ENCODE results near the gene SCARB1.

SCARB1 gene

DNA sequence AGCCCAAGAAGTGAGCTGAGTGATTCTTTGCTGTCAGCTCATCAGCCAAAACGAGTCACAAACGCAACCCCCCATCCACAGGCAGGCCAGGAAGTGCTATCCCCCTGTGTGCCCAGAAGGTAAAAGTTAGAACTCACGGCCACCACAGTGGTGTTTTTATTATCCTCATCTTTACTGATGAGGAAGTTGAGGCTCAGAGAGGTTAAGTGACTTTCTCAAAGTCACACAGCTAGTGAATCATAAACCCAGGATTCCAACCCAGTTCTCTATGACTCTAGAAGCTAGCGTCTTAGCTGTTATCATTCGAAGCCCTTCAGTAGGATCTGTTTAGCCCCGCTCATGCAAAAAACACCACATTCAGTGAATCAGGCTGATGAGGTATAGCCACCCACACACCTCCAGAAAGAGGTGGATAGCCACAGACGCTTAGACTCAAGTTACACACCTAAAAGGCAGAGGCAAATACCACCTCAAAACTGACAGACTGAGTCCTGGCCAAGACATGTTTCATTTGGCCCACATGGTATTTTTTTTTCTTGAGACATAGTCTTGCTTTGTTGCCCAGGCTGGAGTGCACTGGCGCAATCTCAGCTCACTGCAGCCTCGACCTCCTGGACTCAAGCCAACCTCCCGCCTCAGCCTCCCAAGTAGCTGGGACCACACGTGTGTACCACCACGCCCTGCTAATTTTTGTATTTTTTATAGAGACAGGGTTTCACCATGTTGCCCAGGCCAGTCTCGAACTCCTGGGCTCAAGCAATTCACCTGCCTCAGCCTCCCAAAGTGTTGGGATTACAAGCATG lies 100.7 kb downstream of the SCARB1 start:
- no peak for DNase-seq (ENCODE audit: low read depth in 2 of 3, low spot score in 2 of 3)

DNA sequence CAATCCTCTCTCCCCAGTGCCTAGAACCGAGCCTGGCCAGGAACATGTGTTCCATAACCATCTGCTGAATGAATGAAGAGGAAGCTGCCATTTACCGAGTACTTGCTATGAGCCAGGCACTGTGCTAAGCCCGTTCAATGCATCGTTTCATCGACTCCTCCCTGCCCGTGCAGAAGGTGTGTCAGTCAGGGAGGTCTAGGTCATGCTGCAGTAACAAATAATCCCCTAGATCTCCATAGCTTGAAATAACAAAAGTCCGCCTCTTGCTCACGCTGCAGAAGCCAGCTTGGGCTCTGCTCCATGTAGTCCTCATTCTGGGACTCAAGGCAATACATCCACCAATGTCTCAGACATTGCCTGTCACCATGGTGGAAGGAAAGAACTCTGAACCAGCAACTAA lies 101.3 kb downstream of the SCARB1 start:
- DNase-seq (ENCODE audit: low read depth in 2 of 3, low spot score in 2 of 3): no peak

DNA sequence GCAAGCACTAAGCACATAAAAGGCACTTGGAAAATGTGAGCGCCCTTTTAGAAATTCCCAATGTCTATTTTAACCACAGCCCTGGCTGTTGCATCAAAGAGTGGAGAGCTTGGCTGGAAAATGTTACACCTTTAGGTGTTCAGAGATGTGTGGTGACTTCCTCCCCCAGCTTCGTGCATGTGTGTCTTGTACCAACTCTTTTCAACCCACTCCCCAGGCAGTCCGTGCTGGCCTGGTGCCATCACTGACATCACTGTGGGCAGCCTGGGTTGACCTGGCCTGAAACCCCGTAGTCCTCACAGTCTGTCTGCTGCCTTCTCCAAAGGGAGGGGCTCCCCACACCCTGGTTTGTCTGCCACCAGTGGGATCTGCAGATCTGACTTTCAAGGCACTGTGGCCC lies 101.8 kb downstream of the SCARB1 start:
- DNase-seq (ENCODE audit: low read depth in 2 of 3, low spot score in 2 of 3): peak; percentile 32 to 48 (median 47)

DNA sequence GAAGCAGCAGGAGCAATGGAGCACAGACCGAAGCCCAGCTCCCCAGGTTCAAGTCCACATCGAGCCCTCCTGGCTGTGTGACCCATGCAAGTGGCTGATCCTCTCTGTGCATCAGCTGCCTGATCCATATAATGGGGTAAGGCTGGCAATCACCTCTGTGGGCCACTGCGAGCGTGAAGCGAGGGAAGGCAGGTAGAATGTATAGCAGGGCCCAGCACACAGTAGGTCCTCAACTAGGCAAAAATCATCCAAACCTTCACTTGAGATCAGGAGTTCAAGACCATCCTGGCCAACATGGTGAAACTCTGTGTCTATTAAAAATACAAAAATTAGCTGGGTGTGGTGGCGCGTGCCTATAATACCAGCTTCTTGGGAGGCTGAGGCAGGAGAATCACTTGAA lies 102.6 kb downstream of the SCARB1 start:
- DNase-seq (ENCODE audit: low read depth in 2 of 3, low spot score in 2 of 3): no peak

DNA sequence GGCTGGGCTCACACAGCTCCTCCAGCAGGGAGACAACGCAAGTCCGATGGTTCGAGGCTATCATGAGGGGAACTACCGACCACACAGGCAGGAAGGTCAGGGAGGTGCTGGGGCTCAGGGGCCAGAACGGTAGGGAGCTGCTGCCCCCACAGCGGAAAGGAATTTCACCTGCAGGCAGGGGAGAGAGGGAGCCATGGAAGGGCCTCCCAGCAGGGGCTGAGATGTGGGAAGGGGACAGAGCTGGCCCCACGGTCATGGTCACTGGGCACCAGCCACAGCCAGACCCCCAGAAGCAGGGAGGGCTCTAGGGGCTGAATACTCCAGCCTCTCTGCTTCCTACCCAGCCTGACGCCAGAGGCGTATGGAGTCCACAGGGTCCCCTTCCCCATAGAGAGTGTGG lies 103.1 kb downstream of the SCARB1 start:
- DNase-seq (ENCODE audit: low read depth in 2 of 3, low spot score in 2 of 3): no peak

DNA sequence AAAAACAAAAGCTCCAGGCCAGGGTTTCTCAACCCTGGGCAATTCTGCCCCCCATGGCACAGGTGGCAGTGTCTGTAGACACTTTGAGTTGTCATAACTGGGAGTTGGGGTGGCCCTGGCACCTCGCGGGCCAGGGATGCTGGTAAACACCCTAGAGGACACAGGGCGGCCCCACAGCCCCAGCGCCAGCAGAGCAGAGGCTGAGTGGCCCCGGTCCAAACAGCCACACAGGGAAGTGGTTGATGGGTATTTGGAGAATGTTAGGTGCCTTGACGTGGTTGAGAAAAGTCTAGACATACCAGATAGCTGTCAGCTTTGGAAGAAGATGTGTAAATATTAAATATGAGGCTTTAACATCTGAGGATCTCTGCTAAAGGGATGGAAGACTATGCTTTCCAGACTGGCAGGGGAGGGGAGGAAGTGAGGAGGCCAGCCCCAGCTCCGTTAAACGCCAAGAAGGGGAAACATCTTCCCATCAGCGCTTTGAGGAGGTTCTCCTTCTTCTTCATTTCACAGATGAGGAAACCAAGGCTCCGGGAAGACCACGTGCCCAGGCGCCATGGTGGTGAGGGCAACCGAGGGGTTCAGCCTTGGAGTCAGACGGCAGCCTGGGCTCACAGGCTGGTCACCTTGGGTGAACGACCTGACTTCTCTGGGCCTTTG lies 103.7 kb downstream of the SCARB1 start:
- DNase-seq (ENCODE audit: low read depth in 2 of 3, low spot score in 2 of 3): no peak

DNA sequence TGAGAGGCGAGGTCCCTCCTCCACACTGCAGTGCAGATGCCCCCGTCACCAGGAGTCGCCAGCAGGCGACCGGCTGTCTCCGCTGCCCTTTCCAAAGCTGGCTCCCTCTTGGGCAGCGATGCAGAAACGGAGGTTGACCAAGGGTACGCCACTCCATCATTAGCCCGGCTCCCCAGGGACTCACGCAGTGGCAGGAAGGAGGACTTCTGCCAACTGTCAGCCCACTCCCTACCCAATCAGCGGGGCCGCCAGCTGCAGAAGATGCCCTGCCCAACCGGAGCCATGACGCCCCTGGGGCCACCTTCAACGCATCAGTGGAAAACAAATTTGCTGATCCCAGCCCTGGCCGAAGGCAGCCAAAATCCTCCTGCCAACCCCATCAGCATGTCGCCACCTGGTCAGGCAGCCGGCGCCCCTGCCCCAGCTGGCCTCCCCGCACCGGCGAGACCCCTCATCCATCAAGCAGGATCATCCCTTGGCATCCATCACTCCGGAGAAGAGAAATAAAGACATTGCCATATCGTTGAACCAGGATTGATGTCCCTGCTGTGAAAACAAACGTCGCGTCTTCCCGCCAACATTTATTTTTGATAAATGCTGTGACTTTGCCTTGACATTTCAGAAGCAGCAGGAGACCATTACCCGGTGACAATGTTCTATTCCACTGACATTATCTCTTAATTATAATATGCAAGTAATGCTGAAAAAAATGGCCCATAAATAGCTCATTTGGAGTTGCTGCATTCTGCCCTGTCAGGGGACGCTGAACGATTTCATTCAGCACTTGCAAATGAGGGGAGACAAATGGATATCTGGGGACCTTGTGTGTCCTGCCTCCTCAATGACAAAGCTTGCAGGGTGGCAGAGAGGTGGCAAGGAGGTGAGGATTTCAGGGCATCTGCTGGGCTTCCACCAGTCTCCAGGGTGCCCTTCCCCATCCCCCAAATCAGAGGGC lies 105.1 kb downstream of the SCARB1 start:
- DNase-seq (ENCODE audit: low read depth in 2 of 3, low spot score in 2 of 3): no peak

- no peak for DNase-seq (ENCODE audit: low read depth in 2 of 3, low spot score in 2 of 3)
These were observed 106.3 kb downstream of the SCARB1 start for GRCh38 chr12:124757329-124757728.

DNA sequence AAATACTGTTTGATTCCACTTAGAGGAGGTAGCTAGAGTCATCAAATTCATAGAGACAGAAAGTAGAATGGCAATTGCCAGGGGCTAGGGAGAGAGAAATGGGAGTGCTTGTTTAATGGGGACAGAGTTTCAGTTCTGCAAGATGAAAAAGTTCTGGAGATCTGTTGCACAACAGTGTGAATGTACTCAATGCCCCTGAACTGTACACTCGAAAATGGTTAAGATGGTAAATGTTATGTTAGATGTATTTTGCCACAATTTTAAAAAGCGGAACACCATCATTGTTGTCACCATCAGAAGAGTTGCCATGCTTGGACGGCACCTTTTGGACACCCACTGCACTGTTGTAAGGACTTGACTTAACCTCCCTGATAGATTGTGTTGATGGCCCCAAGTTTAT lies 106.9 kb downstream of the SCARB1 start:
- no peak for DNase-seq (ENCODE audit: low read depth in 2 of 3, low spot score in 2 of 3)

DNA sequence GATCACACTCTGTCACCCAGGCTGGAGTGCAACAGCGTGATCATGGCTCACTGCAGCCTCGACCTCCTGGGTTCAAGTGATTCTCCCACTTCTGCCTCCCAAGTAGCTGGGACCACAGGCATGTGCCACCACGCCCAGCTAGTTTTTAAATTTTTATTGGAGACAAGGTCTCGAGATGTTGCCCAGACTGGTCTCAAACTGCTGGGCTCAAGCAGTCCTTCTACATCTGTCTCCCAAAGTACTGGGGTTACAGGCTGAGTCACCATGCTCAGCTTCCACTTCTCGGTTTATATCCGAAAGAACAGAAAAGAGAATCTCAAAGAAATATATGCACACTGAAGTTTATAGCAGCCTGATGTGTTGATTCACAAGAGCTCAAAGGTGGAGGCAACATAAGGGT lies 107.5 kb downstream of the SCARB1 start:
- no peak for DNase-seq (ENCODE audit: low read depth in 2 of 3, low spot score in 2 of 3)

GRCh38 chr12:124755801-124756148 lies 107.9 kb downstream of the SCARB1 start:
- DNase-seq (ENCODE audit: low read depth in 2 of 3, low spot score in 2 of 3): no peak

DNA sequence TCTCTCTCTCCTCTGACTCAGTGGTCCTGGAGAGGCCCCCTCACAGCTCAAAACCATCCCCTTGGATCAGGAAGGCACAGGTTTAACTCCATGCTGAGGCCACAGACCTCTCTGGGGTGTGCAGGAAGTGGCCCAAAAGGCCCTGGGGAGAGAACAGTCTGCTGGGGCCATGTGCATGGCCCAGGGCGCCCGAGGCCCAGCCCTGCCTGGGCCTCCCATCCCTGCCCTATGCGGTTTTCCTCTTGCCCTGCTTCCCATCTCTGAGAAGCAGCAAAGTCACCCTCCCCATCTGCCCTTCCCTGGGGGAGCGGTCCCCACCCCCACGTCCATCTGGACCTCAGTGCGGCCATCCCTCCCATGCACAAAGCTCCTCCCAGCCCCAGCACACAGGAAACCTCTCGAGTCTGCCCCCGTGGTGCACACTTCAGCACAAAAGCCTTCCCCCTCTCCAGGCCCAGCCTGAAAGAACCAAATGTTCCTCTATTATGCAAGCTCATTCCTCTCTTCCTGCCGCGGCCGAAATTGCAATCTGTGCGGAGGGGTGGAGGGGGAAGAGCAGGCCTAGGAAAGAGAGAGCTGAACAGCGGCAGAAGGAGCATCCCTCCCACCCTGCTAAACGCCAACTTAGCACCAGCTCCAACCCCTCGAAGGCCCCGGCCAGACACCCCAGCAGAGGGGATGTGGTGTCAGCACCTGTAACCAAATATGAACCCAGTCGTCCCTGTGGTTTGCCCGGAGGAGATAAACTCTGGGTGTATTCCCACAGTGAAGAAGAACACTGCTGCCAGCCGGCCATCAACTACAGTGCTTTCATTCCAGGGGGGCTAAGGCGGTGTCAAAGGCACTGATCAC lies 108.5 kb downstream of the SCARB1 start:
- no peak for DNase-seq (ENCODE audit: low read depth in 2 of 3, low spot score in 2 of 3)

DNA sequence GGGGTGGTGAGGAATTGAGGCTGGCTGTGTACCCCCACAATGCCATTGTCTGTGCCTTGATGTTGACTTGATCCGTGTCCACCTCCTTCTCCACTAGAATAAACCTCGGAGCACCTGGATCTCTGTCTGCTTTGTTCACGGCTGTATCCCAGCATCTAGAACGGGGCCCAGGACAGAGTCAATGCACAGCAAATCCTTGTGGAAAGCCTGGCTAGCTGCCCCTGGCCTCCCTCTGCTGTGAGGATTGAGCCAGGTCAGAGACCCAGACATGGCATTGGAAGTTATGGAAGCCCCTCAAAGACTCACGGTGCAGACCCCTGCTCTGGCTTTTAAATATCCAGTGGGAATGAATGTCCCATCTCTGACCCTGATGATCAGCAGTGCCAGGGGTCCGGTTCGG lies 109.2 kb downstream of the SCARB1 start:
- no peak for DNase-seq (ENCODE audit: low read depth in 2 of 3, low spot score in 2 of 3)

DNA sequence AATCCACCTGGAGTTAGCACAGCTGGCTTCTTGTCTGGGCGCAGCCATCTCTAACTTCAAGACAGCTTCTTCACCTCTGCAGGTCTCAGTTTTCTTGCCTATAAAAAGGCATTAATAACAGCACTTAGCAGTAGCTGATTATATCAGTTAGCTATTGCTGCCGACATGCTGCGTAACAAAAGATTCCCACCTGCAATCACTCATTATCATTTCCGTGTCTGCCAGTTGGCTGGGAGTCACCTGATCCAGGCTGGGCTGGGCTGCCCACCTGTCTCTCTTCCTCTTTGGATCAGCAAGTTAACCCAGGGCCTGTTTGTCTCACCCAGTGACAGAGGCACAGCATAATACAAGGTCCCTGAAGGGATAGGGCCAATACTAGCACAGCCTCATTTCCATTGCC lies 109.7 kb downstream of the SCARB1 start:
- no peak for DNase-seq (ENCODE audit: low read depth in 2 of 3, low spot score in 2 of 3)

- DNase-seq (ENCODE audit: low read depth in 2 of 3, low spot score in 2 of 3): no peak
These were observed 110.5 kb downstream of the SCARB1 start for GRCh38 chr12:124753228-124753591.

- DNase-seq (ENCODE audit: low read depth in 2 of 3, low spot score in 2 of 3): no peak
These were observed 111.0 kb downstream of the SCARB1 start for GRCh38 chr12:124752437-124753227.

GRCh38 chr12:124751654-124752355 lies 111.9 kb downstream of the SCARB1 start:
- DNase-seq (ENCODE audit: low read depth in 2 of 3, low spot score in 2 of 3): no peak

GRCh38 chr12:124750787-124751471 lies 112.7 kb downstream of the SCARB1 start:
- no peak for DNase-seq (ENCODE audit: low read depth in 2 of 3, low spot score in 2 of 3)

DNA sequence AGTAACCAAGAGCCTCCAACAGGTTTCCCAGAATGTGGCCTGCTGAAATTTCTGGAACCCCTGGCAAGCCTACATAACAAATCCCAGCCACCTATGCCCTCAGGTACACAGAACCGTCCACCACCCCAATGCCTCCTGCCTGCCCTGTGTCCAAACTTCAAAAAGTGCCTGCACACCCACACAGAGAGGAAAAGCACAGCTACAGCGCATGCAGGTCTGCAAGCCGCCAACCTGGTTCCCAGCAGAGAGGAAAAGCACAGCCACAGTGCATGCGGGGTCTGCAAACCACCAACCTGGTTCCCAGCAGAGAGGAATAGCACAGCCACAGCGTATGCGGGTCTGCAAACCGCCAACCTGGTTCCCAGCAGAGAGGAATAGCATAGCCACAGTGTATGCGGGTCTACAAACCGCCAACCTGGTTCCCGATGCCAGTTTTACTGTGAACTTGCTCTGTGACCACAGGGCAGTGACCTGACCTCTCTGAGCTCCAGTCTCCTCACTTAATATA lies 113.5 kb downstream of the SCARB1 start:
- no peak for DNase-seq (ENCODE audit: low read depth in 2 of 3, low spot score in 2 of 3)
